Measurements from ENCODE around the gene GLB1L3.

The GLB1L3 gene

DNA sequence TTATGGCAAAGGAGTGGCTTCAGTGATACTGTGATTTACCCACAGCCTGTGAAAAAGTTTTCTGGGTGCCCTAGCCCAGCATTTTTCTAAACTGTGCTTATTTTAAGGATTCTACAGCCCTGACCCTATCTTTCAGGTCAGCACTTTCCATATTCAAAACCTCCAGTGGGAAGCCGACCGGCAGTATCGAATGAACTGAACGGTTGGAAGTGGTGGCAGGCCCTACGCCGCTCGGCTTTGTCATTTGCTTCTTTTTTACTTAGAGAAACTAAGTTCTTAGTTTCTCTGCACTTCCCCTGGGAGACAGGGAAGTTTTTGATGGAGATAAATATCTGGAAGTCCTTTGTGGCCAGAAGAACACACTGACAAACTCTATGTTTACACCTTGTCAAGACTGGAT is 56.6 kb downstream of the GLB1L3 start:
- TF ChIP-seq, protein P1, sequence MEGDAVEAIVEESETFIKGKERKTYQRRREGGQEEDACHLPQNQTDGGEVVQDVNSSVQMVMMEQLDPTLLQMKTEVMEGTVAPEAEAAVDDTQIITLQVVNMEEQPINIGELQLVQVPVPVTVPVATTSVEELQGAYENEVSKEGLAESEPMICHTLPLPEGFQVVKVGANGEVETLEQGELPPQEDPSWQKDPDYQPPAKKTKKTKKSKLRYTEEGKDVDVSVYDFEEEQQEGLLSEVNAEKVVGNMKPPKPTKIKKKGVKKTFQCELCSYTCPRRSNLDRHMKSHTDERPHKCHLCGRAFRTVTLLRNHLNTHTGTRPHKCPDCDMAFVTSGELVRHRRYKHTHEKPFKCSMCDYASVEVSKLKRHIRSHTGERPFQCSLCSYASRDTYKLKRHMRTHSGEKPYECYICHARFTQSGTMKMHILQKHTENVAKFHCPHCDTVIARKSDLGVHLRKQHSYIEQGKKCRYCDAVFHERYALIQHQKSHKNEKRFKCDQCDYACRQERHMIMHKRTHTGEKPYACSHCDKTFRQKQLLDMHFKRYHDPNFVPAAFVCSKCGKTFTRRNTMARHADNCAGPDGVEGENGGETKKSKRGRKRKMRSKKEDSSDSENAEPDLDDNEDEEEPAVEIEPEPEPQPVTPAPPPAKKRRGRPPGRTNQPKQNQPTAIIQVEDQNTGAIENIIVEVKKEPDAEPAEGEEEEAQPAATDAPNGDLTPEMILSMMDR (IDR thresholded peaks at IDR 0.05; ENCODE audit: low read depth, low read length, missing control alignments), result no peak
- in situ Hi-C loops (cut with HindIII; ENCODE audit: low sequenced_read_pairs), result no loop called here
- no peak overlapping the region for H3K4me3 ChIP-seq (ENCODE audit: low read depth, low read length)
- DNase-seq (ENCODE audit: low read depth), result no peak

DNA sequence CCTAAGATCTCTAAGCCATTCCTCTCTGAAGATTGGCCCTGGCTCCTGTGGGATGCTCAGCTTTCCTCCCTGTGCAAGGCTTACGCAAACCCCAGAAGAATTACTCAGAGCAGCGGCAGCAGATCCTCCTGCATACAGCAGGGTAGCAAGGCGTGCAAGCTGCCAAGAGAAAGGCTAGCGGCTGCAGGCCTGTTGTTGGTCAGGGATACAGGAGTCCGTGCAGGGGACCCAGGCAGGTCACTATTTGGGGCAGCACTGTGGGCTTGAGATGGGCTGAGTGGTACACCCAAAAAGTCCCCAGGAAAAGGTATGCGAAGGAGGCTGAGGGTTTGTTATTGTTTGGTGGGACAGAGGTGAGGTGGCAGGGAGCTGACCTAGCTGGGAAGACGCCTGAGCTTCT is 57.1 kb downstream of the GLB1L3 start:
- TF ChIP-seq, protein P1 (IDR thresholded peaks at IDR 0.05; ENCODE audit: low read depth, low read length, missing control alignments), result no peak
- H3K4me3 ChIP-seq (ENCODE audit: low read depth, low read length), result no peak overlapping the region
- in situ Hi-C loops (cut with HindIII; ENCODE audit: low sequenced_read_pairs), result no loop called here
- DNase-seq (ENCODE audit: low read depth), result no peak

GRCh38 chr11:134333946-134334345 is 57.8 kb downstream of the GLB1L3 start:
- in situ Hi-C loops (cut with HindIII; ENCODE audit: low sequenced_read_pairs), result no loop called here
- no peak for DNase-seq (ENCODE audit: low read depth)
- no peak overlapping the region for H3K4me3 ChIP-seq (ENCODE audit: low read depth, low read length)
- TF ChIP-seq, protein P1 (IDR thresholded peaks at IDR 0.05; ENCODE audit: low read depth, low read length, missing control alignments), result no peak

- DNase-seq (ENCODE audit: low read depth), result no peak
- in situ Hi-C loops (cut with HindIII; ENCODE audit: low sequenced_read_pairs), result no loop called here
- TF ChIP-seq, protein P1 (IDR thresholded peaks at IDR 0.05; ENCODE audit: low read depth, low read length, missing control alignments), result no peak
- no peak overlapping the region for H3K4me3 ChIP-seq (ENCODE audit: low read depth, low read length)
These were observed 58.8 kb downstream of the GLB1L3 start for GRCh38 chr11:134334796-134335571.

- no peak for DNase-seq (ENCODE audit: low read depth)
- H3K4me3 ChIP-seq (ENCODE audit: low read depth, low read length), result no peak overlapping the region
- in situ Hi-C loops (cut with HindIII; ENCODE audit: low sequenced_read_pairs), result no loop called here
- TF ChIP-seq, protein P1 (IDR thresholded peaks at IDR 0.05; ENCODE audit: low read depth, low read length, missing control alignments), result no peak
These were observed 60.9 kb downstream of the GLB1L3 start for GRCh38 chr11:134337051-134337450.

DNA sequence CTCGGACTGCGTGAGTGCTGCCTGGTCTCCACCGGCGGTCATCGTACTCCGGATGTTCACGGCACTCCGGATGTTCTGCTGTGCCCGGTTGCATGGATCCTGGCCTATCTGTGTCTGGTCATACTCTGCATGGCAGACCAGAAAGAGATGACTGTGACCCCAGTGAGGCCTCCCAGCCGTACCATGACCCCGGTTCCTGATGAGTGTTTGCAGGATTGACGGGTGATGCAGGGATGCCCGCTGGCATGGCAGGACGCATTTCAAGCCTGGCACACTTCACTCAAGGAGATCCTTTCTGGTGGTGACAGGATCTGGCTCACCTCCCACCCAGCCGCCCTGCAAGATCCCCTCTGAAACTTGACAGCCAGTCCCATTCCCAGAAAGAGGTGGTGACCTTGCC is 61.9 kb downstream of the GLB1L3 start:
- TF ChIP-seq, protein P1 (IDR thresholded peaks at IDR 0.05; ENCODE audit: low read depth, low read length, missing control alignments), result no peak
- in situ Hi-C loops (cut with HindIII; ENCODE audit: low sequenced_read_pairs), result no loop called here

More for the DNA sequence above, 61.9 kb downstream of the GLB1L3 start:
- no peak overlapping the region for H3K4me3 ChIP-seq (ENCODE audit: low read depth, low read length)
- DNase-seq (ENCODE audit: low read depth), result no peak

All from astrocyte of the cerebellum (primary cell).